GM21360 (cell line): ENCODE data around the gene FOXP1.

ENCODE experiments used
- ATAC-seq: cut with Tn5 transposase; IDR thresholded peaks from one replicate; pipeline ENCODE4 v1.9.1; 2021; ENCODE audit warnings: mild to moderate bottlenecking, moderate library complexity; ENCODE audit not compliant: unreplicated experiment

FOXP1 gene

DNA sequence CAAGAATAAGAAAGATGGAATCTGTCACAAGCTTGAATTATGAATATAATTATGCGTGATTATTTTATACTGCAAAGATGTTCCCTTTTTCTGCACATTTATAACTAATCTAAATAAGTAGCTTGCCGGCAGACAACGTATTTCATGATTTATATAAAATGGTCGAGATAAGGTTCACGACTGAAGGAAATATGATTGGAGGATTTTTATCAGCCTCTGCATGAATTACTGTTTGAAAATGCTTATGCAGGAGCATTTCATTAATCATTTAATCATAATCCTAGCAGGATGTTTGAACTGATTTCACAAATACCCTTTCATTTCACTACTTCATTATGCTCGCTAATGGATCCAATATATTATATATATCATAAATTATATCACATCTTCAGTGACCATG lies 580.0 kb downstream of the FOXP1 start:
- ATAC-seq = no peak

DNA sequence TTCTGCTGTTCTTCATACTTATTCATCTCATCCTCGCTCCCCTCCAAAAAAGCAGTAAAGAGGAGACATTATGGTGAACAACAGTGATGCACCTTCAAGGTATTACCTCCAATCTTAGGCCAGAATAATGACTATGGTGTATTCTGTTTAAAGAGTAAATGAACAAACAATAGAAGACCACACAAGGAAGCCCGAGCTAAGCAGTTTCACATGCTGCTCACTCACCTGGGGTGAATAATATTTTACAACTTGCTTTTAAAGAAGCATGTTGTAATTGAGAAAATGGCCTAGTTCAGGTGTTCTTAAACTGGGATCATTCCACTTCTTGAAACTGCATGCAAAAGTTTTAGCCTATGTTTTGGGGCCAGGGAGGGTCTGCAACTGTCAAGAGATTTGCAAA lies 581.2 kb downstream of the FOXP1 start:
- no peak for ATAC-seq

DNA sequence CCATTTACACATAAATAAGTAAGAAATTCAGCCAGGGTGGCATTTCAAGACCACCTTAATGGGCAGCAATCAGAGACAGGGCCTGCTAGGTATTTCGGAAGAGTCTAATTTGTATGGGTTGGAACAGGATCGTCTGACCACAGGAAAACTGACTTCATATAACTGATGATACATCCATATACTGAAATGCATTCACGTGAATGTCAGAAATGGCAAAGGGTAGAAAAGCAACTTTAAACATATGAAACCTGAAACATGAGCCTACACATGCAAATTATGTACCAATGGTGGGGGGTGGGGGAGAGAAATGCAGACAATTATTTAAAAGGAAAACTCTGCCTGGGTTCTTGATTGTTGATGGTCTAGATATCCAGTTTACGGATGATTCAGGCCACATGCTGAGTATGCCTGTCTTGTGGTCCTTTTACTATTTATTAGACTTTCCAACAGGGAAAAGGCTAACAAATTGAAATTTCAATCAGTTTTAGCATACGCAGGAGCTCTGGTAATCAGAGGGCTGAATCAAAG lies 582.2 kb downstream of the FOXP1 start:
- no peak for ATAC-seq

DNA sequence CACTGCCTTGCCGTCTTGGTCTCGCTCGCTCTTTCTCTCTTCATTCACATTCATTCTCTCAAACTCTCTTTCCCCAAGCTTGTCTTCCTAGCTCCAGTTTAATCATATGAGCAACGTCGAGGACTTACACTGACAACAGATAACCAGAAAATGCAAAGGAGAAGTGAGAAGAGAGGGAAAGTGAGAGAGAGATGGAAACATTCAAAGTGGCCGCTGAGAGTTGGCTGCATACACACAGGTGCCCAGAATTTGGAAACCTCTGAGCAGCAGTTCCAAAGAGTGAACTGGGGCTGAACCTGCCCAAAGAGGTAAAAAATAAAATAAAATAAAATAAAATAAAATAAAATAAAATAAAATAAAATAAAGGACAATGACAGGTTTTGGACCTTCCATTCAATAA lies 583.0 kb downstream of the FOXP1 start:
- ATAC-seq = no peak

DNA sequence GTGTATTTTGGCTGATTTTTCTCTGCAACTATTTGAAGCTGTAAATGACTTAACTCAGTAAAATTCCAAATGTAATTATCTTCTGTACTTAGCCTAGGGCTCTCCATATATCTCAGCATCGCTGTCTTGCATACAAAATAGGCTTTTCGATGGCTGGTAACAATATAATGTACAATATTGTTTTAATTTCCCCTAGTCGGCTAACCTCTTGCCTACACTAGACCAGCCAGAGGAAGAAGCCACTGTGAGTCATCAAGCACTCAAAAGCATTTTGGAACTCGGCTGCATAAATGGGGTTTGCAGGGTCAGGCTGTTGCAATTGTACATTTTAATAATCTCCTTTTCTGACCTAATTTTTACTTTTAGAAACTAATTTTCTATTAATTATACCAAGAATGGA lies 583.8 kb downstream of the FOXP1 start:
- no peak for ATAC-seq

DNA sequence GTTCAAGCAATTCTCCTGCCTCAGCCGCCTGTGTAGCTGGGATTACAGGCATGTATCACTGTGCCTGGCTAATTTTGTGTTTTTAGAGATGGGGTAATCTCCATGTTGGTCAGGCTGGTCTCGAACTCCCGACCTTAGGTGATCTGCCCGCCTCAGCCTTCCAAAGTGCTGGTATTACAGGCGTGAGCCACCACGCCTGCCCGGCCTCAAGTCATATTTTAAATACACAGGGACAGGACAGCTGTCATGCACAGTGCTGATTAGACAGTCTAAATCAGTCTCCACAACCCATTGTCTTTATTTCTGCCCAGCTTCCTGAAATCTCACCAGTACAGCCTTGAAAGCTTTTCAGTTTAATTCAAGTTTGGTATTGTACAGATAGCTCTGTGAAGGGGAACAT lies 587.4 kb downstream of the FOXP1 start:
- no peak for ATAC-seq

DNA sequence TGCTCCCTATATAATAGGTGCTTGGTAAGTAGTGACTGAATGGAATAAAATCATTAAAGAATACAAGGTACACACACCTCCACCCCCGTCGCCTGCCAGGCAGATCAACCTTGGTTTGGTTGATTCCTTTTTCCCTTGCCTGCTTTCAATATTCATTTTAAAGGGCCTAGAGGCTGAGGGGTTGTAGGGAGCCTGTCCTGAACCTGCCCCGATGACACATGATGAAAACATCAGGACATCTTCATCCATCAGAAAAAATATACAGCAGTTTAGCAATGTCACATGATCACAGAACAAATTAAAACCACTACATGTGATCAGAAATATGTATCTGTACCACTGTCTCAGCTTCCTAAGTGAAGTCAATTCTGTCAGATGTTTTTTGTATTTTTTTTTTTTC lies 588.9 kb downstream of the FOXP1 start:
- no peak for ATAC-seq

DNA sequence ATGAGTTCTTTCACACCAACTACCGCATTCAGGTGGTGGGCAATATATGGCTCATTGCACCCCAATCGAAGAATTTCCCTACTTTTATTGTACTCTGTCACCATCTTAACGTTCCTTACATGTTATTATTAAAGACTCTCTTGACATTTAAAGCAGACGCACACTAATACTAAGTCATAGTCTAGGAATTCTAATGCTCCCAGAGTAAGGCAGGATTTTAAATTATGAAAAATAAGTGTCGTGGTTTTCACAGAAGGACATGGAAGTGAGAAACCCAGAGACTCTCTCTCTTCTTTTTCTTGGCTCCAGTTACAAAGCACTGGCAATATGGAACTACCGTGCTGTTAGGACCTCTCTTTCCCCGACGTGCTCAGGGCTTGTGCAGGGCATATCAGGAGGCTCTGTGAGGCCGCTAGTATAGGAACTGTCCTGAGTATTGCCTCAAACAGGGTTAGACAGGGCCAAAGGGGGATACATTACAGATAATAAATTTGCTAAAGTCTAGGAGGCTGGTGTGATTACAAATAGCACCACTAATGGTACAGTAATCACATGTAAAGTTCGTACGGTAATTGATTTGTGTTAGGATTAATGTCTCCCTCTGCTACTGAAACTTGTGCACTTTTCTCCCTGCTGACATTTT lies 590.8 kb downstream of the FOXP1 start:
- ATAC-seq = no peak

DNA sequence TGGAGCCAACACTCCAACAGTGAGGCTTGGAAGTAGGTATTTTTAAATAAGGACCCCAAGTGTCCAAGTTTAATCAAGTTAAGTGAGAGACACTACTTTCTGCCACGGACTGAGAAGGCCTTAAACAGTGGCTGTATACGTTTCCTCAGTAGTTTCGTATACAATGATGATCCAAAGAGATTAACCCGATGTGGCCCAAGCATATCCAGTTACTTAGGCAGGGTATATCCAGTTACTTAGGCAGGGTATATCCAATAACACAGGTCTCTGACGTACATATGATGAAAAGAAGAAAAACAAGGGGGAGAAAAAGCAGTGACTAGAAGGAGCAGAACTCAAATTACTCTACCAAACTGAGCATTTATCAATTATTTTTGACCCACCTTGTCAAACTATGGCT lies 591.4 kb downstream of the FOXP1 start:
- no peak for ATAC-seq

DNA sequence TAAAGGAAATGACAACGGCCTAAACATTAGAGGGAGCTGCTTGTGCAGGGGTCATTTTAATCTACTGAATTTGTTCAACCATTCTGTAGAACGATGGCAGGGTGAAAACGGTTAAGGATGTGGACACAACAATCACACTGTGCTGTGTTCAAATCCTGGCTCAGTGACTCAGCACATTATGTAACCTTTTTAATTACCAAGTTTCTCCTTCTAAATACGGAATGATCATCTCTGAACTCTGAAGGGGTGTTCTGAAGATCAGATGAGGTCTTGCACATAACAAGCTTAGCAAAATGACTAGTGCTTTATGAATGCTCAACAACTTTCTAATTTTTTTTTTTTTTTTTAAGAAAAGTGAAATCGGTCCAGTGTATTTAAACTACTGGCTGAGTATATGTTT lies 592.8 kb downstream of the FOXP1 start:
- ATAC-seq = no peak

DNA sequence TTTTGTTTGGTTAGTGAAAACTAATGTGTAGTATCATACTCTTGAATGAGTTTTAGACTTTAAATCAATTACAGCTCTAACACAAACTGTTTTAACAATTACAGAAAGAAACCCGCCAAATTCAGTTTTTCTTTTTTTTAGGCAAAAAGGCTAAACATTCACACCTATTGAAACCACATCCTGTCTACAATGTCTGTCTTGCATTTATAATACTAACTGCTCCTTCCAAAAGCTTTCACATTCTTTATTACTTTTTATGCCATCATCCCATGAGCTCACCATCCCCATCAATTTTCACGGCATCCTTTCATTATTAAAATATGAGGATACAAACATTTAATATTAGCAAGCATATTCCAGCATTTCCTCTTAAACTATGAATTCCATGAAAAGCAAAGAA lies 593.3 kb downstream of the FOXP1 start:
- ATAC-seq = no peak

DNA sequence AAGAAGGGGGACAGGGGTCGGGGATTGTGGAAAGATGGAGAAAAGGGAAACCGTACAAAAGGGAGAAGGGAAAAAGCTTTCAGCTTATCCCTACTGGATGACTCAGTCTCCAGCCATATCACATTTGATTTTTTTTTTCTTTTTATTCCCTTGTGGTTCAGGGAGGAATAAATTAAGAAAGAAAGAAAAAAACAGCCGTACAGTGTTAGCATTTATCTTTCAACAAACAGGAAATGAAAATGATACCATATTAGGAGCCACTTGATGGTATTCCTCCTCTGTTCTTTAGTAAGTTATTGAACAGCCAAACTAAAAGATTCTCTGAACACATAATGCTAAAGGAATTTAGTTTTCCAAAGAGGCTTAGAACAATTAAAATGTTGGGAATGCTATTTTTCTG lies 594.4 kb downstream of the FOXP1 start:
- ATAC-seq = no peak

DNA sequence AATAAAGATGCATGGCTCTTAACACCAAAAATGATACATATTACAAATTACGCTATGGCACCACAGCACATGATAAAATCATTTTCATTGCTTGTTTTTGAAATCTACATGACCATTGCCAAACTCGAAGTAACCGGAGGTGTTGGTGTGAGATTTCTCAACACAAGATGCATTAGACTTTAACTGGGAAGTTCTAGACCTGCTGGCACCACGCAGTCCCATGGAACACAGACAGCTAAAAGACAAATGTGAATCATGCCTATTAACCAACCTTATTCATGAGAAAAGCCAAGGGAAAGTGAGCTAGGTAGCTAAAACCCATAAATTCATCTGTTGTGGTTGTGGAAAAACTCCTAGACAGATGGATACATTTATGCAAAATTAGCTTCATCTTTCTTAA lies 595.4 kb downstream of the FOXP1 start:
- ATAC-seq = no peak

DNA sequence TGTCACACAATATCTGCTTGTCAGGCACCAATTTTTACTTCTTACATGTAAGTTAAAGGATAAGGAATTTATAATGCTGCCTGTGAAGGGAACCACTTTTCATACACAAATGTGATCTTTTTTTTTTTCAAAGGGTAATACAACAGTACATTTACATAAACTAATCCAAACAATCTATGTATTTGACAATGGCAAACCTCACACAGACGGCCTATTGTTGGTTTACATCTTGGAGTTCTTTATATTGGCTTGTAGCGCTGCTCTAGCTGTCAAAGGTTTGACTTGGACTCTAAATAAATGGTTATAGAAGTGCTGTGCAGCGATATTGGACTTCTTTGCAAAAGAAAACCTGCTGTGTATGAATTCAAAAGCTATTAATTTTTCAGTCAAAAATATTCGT lies 598.0 kb downstream of the FOXP1 start:
- ATAC-seq = no peak

DNA sequence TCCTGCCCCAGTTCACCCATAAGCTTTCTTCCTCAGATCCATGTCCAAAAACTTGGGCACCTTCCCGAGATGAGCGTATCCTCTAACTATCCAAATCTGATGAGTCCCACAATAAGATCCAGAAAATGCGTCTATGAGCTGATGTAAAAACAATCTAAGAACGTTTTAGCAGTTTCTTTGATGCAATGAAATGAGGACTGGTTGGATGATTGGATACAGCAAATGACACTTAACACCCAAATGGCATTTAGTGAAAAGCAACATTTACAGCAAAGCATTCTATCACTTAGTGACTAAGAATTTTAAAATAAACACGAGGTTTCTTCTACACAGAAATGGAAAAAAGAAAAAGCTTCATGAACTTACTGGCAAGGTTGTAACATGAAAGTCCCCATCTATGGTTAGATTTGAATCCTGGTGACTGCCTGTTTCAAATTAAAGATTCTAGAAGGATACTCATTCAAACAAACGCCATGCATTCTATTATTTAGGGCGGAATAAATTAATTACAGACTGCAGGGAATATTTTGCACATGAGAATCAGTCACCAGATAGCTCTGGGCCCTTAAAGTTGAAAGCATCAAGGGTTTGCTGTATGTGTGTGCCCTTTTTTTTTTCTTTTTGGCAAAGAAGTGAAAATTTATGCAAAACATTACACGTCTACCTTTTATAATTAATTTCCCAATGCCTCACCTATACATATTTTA lies 598.6 kb downstream of the FOXP1 start:
- ATAC-seq = no peak

DNA sequence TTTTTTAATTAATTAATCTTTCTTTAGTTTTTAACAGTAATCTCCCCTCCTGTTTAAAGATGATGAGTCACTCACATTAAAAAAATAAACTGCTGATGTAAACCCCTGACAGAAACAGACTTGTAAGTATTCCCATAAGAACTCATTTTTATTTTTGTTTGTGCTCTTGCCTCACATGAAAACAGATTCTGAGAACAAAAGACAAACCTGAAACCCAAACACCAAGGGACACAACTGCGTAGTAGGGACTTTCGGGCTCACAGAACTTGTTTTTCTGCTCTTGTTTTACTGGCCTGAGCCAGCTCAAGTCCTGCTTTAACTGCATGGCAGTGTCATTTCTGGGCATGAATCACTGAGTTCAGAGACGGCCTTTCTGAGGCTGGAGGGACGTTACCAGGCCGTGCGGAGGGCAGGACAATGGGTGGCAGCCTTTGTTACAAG lies 600.8 kb downstream of the FOXP1 start:
- peak; percentile 84 for ATAC-seq

DNA sequence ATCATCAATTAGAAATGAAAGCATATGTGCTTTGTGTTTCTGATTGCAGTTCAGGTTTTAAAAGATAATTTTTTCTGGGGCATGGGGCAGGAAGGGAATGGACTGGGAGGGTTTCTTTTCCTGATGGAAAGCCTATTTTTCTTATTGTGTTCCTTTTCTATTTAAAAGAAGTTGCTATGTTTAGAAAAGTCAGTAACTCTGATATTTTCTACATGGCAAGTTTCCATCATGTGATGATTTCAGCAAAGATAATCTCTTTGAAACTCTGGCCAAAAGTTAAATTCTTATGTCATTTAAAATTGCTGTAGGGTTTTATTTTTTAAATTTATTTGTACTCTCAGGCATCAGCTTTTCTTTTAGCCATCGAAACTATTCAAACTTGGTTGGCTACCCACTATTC lies 601.2 kb downstream of the FOXP1 start:
- no peak for ATAC-seq

DNA sequence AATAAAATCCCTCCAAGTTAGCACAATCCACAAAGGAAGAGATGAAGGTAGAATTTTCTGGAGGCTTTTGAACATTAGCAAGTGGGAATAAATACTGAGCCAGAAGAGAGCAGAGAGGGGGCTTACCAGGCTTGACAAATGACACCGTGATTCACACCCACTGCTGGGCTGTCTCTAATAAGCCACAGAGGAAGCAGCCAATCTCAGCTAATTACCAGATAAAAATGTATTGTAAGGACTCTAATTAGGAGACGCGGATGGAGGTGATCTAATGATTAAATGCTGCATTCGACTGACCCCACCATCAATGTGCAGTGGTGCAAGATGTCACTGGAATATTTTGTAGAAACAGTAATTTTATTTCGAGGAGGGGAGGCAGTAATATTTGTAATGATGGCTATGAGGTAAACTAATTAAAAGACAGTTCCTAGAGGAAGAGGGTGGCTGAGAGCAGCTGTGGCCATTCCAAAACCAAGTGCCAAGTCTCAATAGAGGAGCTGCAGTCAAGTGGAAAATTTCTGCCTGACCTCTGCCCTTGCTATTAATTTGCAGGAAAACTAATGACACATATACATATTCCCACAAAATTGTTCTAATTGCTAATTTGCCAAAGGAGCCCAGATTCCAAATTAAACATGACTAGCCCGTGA lies 602.2 kb downstream of the FOXP1 start:
- no peak for ATAC-seq

DNA sequence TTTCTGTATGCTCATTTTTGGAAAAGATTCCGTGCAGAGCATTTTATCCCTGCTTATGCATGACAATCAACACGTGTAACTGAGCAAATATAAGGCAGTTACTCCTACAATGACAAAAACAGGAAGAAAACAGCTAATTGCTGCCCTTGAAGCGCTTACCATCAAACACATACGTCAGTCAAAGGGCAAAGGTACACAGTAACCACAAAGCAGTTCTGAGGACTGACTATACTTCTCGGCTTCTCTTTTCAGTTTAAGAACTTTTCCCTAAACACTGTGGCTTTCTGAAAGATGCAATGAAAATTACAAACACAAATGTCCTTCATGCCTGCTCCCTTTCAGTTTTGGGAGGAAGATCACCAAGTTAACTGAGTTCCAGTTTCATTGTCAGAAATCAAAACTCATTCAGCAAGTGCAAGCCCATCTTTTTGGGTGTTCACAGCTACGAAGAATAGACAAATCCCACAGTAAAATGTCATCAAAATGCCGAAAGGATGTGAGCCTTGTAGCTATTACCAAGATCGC lies 602.8 kb downstream of the FOXP1 start:
- ATAC-seq = no peak

DNA sequence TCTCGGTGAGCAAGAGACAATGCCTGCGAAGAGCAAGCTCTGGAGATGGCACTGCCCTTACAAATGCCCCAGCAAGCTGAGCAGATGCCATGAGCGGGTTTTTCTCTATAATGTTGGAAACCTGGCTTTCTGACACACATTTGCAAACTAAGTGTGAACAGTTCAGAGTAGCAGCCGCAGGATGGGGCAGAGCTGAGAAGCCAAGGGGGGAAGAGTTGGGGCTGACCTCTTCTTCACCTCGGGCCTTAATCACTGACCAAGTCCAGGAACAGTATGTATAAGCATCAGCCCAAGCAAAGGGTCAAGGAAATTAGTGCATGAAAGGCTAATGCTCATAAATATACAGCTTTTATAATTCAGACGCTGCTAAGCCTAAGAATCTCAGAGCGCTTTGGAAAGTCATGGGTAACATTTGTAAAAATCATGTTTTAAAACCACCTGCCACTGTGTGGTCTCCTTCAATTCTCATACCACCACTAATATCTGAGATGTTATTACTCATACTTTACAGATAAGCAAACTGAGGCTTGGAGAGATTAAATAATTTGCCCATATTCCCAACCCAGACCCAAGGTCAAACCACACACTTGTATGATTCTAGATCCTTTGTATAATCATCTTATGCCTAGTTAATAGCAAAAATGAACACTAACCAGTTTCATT lies 603.4 kb downstream of the FOXP1 start:
- ATAC-seq = no peak

DNA sequence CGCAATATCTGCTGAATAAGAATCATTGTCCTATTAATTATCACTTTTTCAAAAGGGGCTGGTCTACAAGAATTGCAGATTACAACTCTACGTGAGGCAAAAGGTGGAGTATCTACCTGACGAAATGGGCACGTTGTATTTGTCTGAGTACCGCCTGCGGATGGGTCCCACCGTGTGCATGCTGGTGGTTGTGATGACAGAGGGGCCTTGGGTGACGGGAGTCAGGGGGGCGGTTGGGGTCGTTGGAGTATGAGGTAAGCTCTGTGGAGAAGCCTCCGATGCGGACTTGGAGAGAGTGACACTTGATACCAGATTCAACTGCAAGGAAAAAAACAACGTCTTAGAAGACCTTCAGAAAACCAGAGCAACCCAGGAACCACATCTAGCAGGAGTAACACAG lies 605.8 kb downstream of the FOXP1 start:
- ATAC-seq = no peak
